Neuronal stem cell (in vitro differentiated cells): ENCODE data around the gene SLC9A5.

Experiments used
- DNase-seq: peaks from one replicate; pipeline ENCODE4 v3.0.0-alpha.2; 2013; ENCODE audit warnings: low spot score
- H2AFZ ChIP-seq: one replicate; pipeline ENCODE4 v1.6.1; 2013; ENCODE audit warnings: mild to moderate bottlenecking, low read length, inconsistent platforms
- H2AK5ac ChIP-seq: 2 replicates; pipeline ENCODE4 v1.6.1; 2013; ENCODE audit warnings: low read depth, mild to moderate bottlenecking, inconsistent platforms, low read length, moderate library complexity, mixed read lengths
- H2BK120ac ChIP-seq: 2 replicates; pipeline ENCODE4 v1.6.1; 2013; ENCODE audit warnings: low read depth, mild to moderate bottlenecking, inconsistent platforms, low read length, moderate library complexity, mixed read lengths
- H2BK12ac ChIP-seq: one replicate; pipeline ENCODE4 v1.6.1; 2013; ENCODE audit warnings: low read length, inconsistent platforms
- H2BK15ac ChIP-seq: 2 replicates; pipeline ENCODE4 v1.6.1; 2013; ENCODE audit warnings: mild to moderate bottlenecking, low read length, inconsistent platforms, mixed read lengths
- H2BK5ac ChIP-seq: one replicate; pipeline ENCODE4 v1.6.1; 2013; ENCODE audit warnings: inconsistent platforms, mild to moderate bottlenecking, low read length, moderate library complexity
- H3K14ac ChIP-seq: one replicate; pipeline ENCODE4 v1.6.1; 2013; ENCODE audit warnings: low read length, inconsistent platforms
- H3K18ac ChIP-seq: 2 replicates; pipeline ENCODE4 v1.6.1; 2013; ENCODE audit warnings: low read length, inconsistent platforms
- H3K23ac ChIP-seq: 2 replicates; pipeline ENCODE4 v1.6.1; 2013; ENCODE audit warnings: low read depth, mild to moderate bottlenecking, mixed read lengths, low read length, inconsistent platforms; ENCODE audit not compliant: poor library complexity
- H3K27ac ChIP-seq: replicated peaks from 3 replicates; pipeline ENCODE4 v1.5.1; 2013; ENCODE audit warnings: low read length, inconsistent platforms
- H3K27me3 ChIP-seq, 3 experiments: 2 replicates each; pipeline ENCODE4 v1.6.1; 2013; ENCODE audit warnings: low read length in 3 of 3, mild to moderate bottlenecking in 2 of 3, inconsistent platforms in 1 of 3, low read depth in 1 of 3, mixed read lengths in 1 of 3, moderate library complexity in 1 of 3; ENCODE audit not compliant: control insufficient read depth in 3 of 3, insufficient read depth in 3 of 3
- H3K36me3 ChIP-seq, 2 donors: replicated peaks in 1 of 2; 2 replicates each; pipeline ENCODE4 v1.6.1; 2013; ENCODE audit warnings: low read length in 2 of 2; ENCODE audit not compliant: control insufficient read depth in 2 of 2, insufficient read depth in 2 of 2
- H3K4ac ChIP-seq: 2 replicates; pipeline ENCODE4 v1.6.1; 2013; ENCODE audit warnings: inconsistent platforms, mild to moderate bottlenecking, low read length, moderate library complexity
- H3K4me1 ChIP-seq, 2 donors: 1 replicate in 1 of 2; 2 replicates in 1 of 2; pipeline ENCODE4 v1.6.1; 2013; ENCODE audit warnings: low read length in 2 of 2, low read depth in 1 of 2; ENCODE audit not compliant: control insufficient read depth in 2 of 2, insufficient read depth in 1 of 2
- H3K4me2 ChIP-seq: one replicate; pipeline ENCODE4 v1.6.1; 2013; ENCODE audit warnings: mild to moderate bottlenecking, low read length, inconsistent platforms; ENCODE audit not compliant: insufficient read depth, poor library complexity, severe bottlenecking
- H3K4me3 ChIP-seq, 2 donors: 2 replicates each; pipeline ENCODE4 v1.5.1; 2013; ENCODE audit warnings: low read length in 2 of 2, mild to moderate bottlenecking in 2 of 2, inconsistent platforms in 1 of 2, moderate library complexity in 1 of 2
- H3K79me1 ChIP-seq: one replicate; pipeline ENCODE4 v1.6.1; 2013; ENCODE audit warnings: low read depth, mild to moderate bottlenecking, inconsistent platforms, low read length, moderate library complexity
- H3K9ac ChIP-seq: one replicate; pipeline ENCODE4 v1.6.1; 2013; ENCODE audit warnings: mild to moderate bottlenecking, low read depth, low read length, inconsistent platforms; ENCODE audit not compliant: poor library complexity
- H3K9me3 ChIP-seq, 2 donors: replicated peaks in 1 of 2; 2 replicates each; pipeline versions ENCODE3 to v1.6.1; 2013; ENCODE audit warnings: low read length in 2 of 2, mild to moderate bottlenecking in 2 of 2, inconsistent platforms in 1 of 2, low read depth in 1 of 2, mixed read lengths in 1 of 2, moderate library complexity in 1 of 2; ENCODE audit not compliant: control insufficient read depth in 2 of 2, insufficient read depth in 1 of 2
- H4K8ac ChIP-seq: one replicate; pipeline ENCODE4 v1.6.1; 2013; ENCODE audit warnings: low read depth, mild to moderate bottlenecking, inconsistent platforms, low read length, moderate library complexity
- H4K91ac ChIP-seq: one replicate; pipeline ENCODE4 v1.6.1; 2013; ENCODE audit warnings: low read length, low read depth, mild to moderate bottlenecking, inconsistent platforms; ENCODE audit not compliant: poor library complexity
- WGBS, 2 donors: extraction: QIAGEN DNeasy Blood & Tissue Kit; methylation state at CpG; one replicate each; pipeline ENCODE4 v1.1.7; 2013; ENCODE audit warnings: missing lambda C conversion rate in 2 of 2, mixed read lengths in 1 of 2; ENCODE audit not compliant: insufficient read length in 2 of 2, insufficient replicate concordance in 1 of 2; ENCODE audit errors: extremely low coverage in 2 of 2; 5-methylcytosine and 5-hydroxymethylcytosine counted together

The SLC9A5 gene

DNA sequence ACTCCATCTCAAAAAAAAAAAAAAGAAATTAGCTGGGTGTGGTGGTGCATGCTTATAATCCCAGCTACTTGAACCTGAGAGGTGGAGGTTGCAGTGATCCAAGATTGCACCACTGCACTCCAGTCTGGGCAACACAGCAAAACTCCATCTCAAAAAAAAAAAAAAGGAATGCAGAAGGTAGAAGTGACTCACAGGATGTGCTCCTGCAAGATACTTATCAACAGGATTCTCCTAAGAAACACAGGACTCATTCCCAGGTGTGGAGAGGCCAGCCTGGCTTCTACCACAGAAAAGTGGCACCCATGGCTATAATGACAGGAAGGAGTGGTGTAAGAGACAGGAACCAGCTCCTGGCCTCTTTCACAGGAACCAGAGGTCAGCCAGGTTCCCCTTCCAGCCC lies 36.0 kb upstream of the SLC9A5 start:
- Histone ChIP-seq H2BK5ac (no peak overlapping the region), H3K23ac (no peak overlapping the region), H3K9ac (no peak overlapping the region), H3K4ac (no peak overlapping the region), H3K36me3 (peaks cover 0 to 9% of the 10 kb centered on the region in 2 donors), H3K4me1 (peaks cover 0 to 2% of the 10 kb centered on the region in 2 donors), H3K4me3 (no peak overlapping the region), H2BK12ac (no peak overlapping the region), H3K79me1 (peaks cover 1% of the 10 kb centered on the region), H4K91ac (no peak overlapping the region), H3K18ac (no peak overlapping the region), H3K4me2 (no peak overlapping the region), H3K9me3 (no peaks in the 10 kb centered on the region), H2BK120ac (no peak overlapping the region), H2BK15ac (no peak overlapping the region), H2AK5ac (no peak overlapping the region), H3K14ac (no peak overlapping the region), H4K8ac (no peak overlapping the region), H3K27ac (no peak overlapping the region), H2AFZ (no peak overlapping the region), H3K27me3 (peaks cover 0 to 2% (median 0%) of the 10 kb centered on the region in 3 experiments)
- DNase-seq: no peak

DNA sequence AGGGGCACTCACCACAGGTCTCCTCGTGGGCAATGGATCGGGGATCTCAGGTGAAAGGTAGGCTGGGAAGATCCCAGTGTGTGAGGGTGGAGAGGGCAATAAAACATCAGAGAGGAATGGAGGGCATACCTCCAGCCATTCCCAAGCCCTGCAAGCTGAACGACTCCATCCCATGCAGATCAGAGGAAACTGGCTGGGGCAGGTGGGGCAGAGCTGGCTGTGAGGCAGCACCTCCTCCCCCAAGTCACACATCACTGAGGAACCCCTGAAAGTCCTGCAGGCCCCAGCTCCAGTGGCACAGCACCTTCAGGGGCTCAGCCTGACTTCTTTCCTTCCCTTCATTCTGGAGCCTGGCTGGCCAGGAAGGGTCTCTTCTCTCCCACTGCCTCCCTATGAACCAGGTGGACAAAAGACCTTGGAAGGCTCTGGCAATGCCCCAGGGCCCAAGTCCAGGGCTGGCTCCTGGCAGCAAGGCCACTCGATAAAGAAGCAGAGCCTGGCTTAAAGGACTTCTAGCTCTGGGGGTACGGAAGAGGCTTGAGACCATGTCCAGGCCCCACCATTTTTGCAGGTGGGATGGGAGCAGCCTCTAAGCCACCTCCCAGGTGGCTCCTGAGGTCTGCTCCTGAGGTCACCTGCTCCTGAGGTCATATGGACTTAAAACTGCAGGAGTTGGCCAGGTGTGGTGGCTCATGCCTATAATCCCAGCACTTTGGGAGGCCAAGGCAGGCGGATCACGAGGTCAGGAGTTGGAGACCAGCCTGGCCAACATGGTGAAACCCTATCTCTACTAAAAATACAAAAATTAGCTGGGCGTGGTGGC lies 35.4 kb upstream of the SLC9A5 start:
- H2AFZ ChIP-seq: no peak overlapping the region
- H3K4me3 ChIP-seq: no peak overlapping the region
- no CpG with 5 or more reads among the region's 8 CpGs for WGBS, 2 donors
- no peak overlapping the region for H2BK5ac ChIP-seq
- H3K36me3 ChIP-seq: peaks cover 0 to 9% of the 10 kb centered on the region in 2 donors
- H3K27me3 ChIP-seq: peaks cover 0 to 2% (median 0%) of the 10 kb centered on the region in 3 experiments
- H3K23ac ChIP-seq: no peak overlapping the region
- no peaks in the 10 kb centered on the region for H3K4me1 ChIP-seq
- no peak overlapping the region for H3K9ac ChIP-seq
- H4K8ac ChIP-seq: no peak overlapping the region
- no peak overlapping the region for H3K4ac ChIP-seq
- H2BK15ac ChIP-seq: no peak overlapping the region
- H4K91ac ChIP-seq: no peak overlapping the region
- peaks cover 1% of the 10 kb centered on the region for H3K79me1 ChIP-seq
- DNase-seq: no peak
- H3K14ac ChIP-seq: no peak overlapping the region
- H2AK5ac ChIP-seq: no peak overlapping the region
- no peak overlapping the region for H2BK120ac ChIP-seq
- no peaks in the 10 kb centered on the region for H3K9me3 ChIP-seq
- no peak overlapping the region for H2BK12ac ChIP-seq
- no peak overlapping the region for H3K27ac ChIP-seq
- no peak overlapping the region for H3K18ac ChIP-seq
- no peak overlapping the region for H3K4me2 ChIP-seq

DNA sequence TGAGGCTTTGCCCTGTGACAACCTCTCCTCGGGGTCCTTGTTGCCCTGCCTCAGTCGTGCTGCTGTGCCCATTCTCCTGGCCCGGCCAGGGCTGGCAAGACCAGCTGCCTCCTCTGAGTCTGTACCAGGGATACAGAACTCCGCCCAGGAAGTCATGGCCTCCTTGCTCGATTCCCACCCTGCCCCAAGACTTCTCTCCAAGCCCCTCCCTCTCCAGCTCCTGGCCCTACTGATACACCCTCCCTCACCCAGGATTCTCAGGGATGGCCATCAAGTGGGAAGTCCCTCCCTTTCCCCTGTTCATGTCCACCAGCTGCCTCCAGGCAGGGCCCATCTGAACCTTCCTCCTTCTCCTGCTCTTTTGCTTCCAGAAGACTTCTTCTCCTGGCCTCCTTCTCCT lies 33.1 kb upstream of the SLC9A5 start:
- Histone ChIP-seq H3K4ac (no peak overlapping the region), H2BK12ac (no peak overlapping the region), H3K4me1 (no peaks in the 10 kb centered on the region), H3K36me3 (peaks cover 0 to 8% of the 10 kb centered on the region in 2 donors), H4K8ac (no peak overlapping the region), H2BK5ac (peak overlapping the region; percentile 29), H4K91ac (no peak overlapping the region), H3K27me3 (peaks cover 0 to 2% (median 0%) of the 10 kb centered on the region in 3 experiments), H2BK15ac (no peak overlapping the region), H2BK120ac (peak overlapping the region; percentile 9), H3K27ac (no peak overlapping the region), H3K14ac (peak overlapping the region; percentile 64), H2AK5ac (peak overlapping the region; percentile 61), H3K79me1 (peaks cover 1% of the 10 kb centered on the region), H3K4me2 (no peak overlapping the region), H3K18ac (no peak overlapping the region), H3K4me3 (no peak overlapping the region), H3K9ac (no peak overlapping the region), H3K9me3 (no peaks in the 10 kb centered on the region), H2AFZ (no peak overlapping the region), H3K23ac (no peak overlapping the region)
- DNase-seq: no peak
- WGBS, 2 donors: no CpG with 5 or more reads among the region's 5 CpGs

DNA sequence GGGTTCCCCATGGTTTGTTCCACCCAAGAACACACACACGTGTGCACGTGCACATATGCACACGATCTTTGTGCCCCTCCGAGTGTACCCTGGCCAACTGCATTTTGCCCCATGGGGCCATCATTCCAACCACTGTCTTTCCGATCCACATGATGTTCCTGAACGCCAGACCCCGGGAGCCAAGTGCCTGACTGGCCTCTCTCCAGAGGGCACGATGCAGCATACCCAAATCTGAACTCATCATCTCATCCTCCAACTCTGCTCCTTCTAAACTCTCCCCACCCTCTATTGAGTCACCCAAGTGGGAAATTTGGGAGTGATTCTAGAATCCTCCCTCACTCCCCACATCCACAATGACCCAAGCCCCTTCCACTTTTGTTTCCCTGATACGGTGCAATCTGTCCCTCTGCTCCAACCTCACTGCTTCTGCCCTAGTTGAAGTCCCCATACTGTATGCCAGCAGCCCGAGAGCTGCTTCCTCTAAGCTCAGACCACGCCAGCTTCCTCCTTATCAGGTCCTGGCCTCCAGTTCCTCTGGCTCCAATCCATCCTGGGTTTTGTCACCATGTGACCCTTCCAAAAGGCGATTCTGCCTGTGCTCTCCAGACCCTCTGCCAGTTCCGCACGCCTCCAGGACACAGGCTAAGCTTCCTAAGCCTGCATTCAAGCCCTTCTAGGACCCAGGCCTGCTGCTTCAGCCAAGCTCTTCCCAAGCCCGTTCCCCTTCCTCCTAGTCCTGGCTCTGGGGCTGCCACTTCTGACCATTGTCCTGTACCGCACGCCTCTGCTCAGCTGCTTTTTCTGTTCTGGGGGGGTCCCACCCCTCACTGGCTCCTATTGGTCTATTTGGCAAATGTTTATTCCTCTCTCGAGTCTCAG lies 31.9 kb upstream of the SLC9A5 start:
- H3K4me1 ChIP-seq: no peaks in the 10 kb centered on the region
- no peak overlapping the region for H3K4me2 ChIP-seq
- H3K36me3 ChIP-seq: peaks cover 0 to 4% of the 10 kb centered on the region in 2 donors
- H3K9me3 ChIP-seq: no peaks in the 10 kb centered on the region
- H2BK15ac ChIP-seq: no peak overlapping the region
- no peak overlapping the region for H2AFZ ChIP-seq
- H2BK12ac ChIP-seq: no peak overlapping the region
- H3K18ac ChIP-seq: no peak overlapping the region
- no peak overlapping the region for H3K4me3 ChIP-seq
- peak overlapping the region; percentile 9 for H2BK120ac ChIP-seq
- DNase-seq: no peak
- no peak overlapping the region for H4K8ac ChIP-seq
- H3K23ac ChIP-seq: peak overlapping the region; percentile 47
- H2AK5ac ChIP-seq: no peak overlapping the region
- H2BK5ac ChIP-seq: peak overlapping the region; percentile 29
- peaks cover 0 to 2% (median 0%) of the 10 kb centered on the region in 3 experiments for H3K27me3 ChIP-seq
- H3K9ac ChIP-seq: no peak overlapping the region
- no peak overlapping the region for H3K27ac ChIP-seq
- no CpG with 5 or more reads among the region's 18 CpGs for WGBS, 2 donors
- H4K91ac ChIP-seq: no peak overlapping the region
- no peak overlapping the region for H3K4ac ChIP-seq
- peaks cover 1% of the 10 kb centered on the region for H3K79me1 ChIP-seq
- H3K14ac ChIP-seq: no peak overlapping the region
